A549 treated with ZK216348 at 1 μM for 4 hours (cell line): ENCODE results near the gene FMNL2. TPM values are rescaled to one million over a fixed set of nuclear protein-coding genes. Genes with fewer than 3 reads are reported as not detected.

Source experiments
- total RNA-seq: library from RNA; stranded (reverse); fragments of 200-300 nt; extraction: Qiagen RNA extraction; gene quantifications from 5 replicates; pipeline ENCODE4 v1.2.3, GENCODE V29; 2022; ENCODE audit warnings: low read depth

Gene FMNL2
- total RNA-seq, result 19.0 to 32.7 TPM (median 30.5 TPM) in 5 replicates

GRCh38 chr2:152335016-152335725 is at the start of gene FMNL2:
TSS of gene FMNL2 (plus strand) at chr2:152335174.

Other genes with a start within 250 kb of the FMNL2 start
- gene CACNB4, start 236.1 kb upstream of the FMNL2 start, total RNA-seq, result 0.06 to 0.16 TPM (median 0.07 TPM) in 3 of 5 replicates, not detected in the others
- gene STAM2, start 159.4 kb upstream of the FMNL2 start, total RNA-seq, result 6.9 to 11.4 TPM (median 9.6 TPM) in 5 replicates